GM12878 (cell line): ENCODE results near the gene GAREM1.

Source experiments
- EZH2 ChIP-seq: IDR thresholded peaks from 2 replicates; pipeline ENCODE4 v1.6.1; 2012; ENCODE audit warnings: low read depth, mild to moderate bottlenecking, control low read depth, inconsistent platforms, low read length, borderline replicate concordance; ENCODE audit not compliant: control insufficient read depth
- NFYA ChIP-seq: IDR thresholded peaks from 2 replicates; pipeline ENCODE4 v1.6.1; 2011; ENCODE audit warnings: low read depth, mild to moderate bottlenecking, low read length, improper control_type of control experiment, borderline replicate concordance
- REST ChIP-seq: IDR thresholded peaks from 2 replicates; pipeline ENCODE4 v1.6.1; 2012; ENCODE audit warnings: mild to moderate bottlenecking, low read depth, low read length

GRCh38 chr18:32437100-32437834 is 33.4 kb downstream of the GAREM1 start:
- TF ChIP-seq NFYA (no peak), REST (no peak), EZH2 (no peak)
